Gastrocnemius medialis (tissue), 4 donors: Measurements from ENCODE around the gene FAM210A. TPM values are rescaled to one million over a fixed set of nuclear protein-coding genes. Genes with fewer than 3 reads are reported as not detected.

Source experiments
- ATAC-seq, 2 donors: fragments of 150-250 bp; one replicate each; pipeline ENCODE4 v1.9.1; 2016
- DNase-seq, 2 donors: peaks; one replicate each; pipeline ENCODE4 v3.0.0-alpha.2; 2019
- H3K27ac ChIP-seq, 4 donors: fragments of 200-600 bp; sonication (generic); 1 replicate in 1 of 4; 2 replicates in 3 of 4; pipeline ENCODE4 v1.5.1; 2016 to 2018; ENCODE audit warnings: mild to moderate bottlenecking in 2 of 4, moderate library complexity in 1 of 4
- H3K27me3 ChIP-seq, 3 donors: fragments of 200-600 bp; sonication (generic) in 2 of 3; 1 replicate in 1 of 3; 2 replicates in 2 of 3; pipeline versions ENCODE4 v1.5.1 to v1.6.0; 2016 to 2019; ENCODE audit warnings: mild to moderate bottlenecking in 1 of 3, moderate library complexity in 1 of 3
- H3K36me3 ChIP-seq, 2 donors: fragments of 200-600 bp; sonication (generic) in 1 of 2; one replicate each; pipeline ENCODE4 v1.5.1; 2017 to 2018
- H3K4me1 ChIP-seq, 2 donors: fragments of 200-600 bp; sonication (generic) in 1 of 2; one replicate each; pipeline ENCODE4 v1.5.1; 2016 to 2017; ENCODE audit warnings: mild to moderate bottlenecking in 2 of 2
- H3K4me3 ChIP-seq, 4 donors: fragments of 200-600 bp; sonication (generic) in 3 of 4; 1 replicate in 1 of 4; 2 replicates in 3 of 4; pipeline ENCODE4 v1.5.1; 2016 to 2019; ENCODE audit warnings: mild to moderate bottlenecking in 2 of 4
- H3K9me3 ChIP-seq, 3 donors: fragments of 200-600 bp; sonication (generic) in 2 of 3; 1 replicate in 1 of 3; 2 replicates in 2 of 3; pipeline ENCODE4 v1.5.1; 2016 to 2019
- POLR2A ChIP-seq, 2 donors: fragments of 450-650 bp; IDR thresholded peaks; one replicate each; pipeline ENCODE4 v1.6.1; 2017; ENCODE audit warnings: antibody characterized with exemption in 2 of 2, mild to moderate bottlenecking in 2 of 2, moderate library complexity in 2 of 2
- in situ Hi-C, 4 donors: fragments of 200-750 bp; cut with MboI; loops; one replicate each; pipeline versions ENCODE4 v1.15.0 to v1.8.0; 2017; ENCODE audit warnings: low sequenced_read_pairs in 4 of 4
- intact Hi-C: fragments of 100-400 bp; cut with DNase I; formaldehyde crosslinking; loops from one replicate; pipeline ENCODE4 v1.15.1; 2023; ENCODE audit warnings: low total_unique reads
- total RNA-seq, 4 donors: library from RNA; depleted of rRNA; stranded (reverse); fragments of >200 nt; gene quantifications; one replicate each; pipeline versions ENCODE4 v1.1.0 to v1.2.3, GENCODE V29; 2016
- TF ChIP-seq, protein P1 (sequence below), 5 experiments: fragments of 450-650 bp in 3 of 5; fragments of 200-600 bp in 2 of 5; sonication (generic) in 2 of 5; IDR thresholded peaks in 4 of 5; conservative IDR thresholded peaks in 1 of 5; 1 replicate in 4 of 5; 2 replicates in 1 of 5; pipeline ENCODE4 v1.5.1; 2016 to 2019; ENCODE audit warnings: antibody characterized with exemption in 5 of 5, mild to moderate bottlenecking in 3 of 5, moderate library complexity in 3 of 5

Gene FAM210A
- total RNA-seq, 4 donors from 2014 or later, result 7.8 to 23.1 (median 16.3) TPM

DNA sequence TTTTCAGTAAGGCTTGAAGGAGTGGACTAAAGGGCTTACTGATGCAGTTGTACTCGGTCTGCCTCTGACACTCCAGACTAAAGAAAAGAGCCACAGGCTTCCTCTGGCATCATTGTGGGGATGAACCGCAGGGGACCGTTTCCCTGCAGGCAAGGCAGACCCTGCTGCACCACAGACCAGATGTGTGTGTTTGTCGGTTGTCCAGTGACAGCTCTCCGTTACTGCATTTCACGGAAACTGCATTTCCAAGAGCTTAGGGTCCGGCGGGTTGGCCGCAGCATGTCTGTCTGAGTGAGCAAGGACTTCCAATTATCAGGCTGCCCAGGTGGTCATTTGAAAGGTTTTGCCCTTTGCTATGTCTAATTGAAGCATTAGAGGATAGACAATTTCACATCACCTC is 98.1 kb downstream of the FAM210A start:
- in situ Hi-C loops (loop anchor here in 2 of 4 donors (25.0 kb wide), 2 partner anchors 109 to 416 kb away; partner anchors contain the start of genes FAM210A (in 1 of the 2), LDLRAD4 (in 1 of the 2) and RNMT (in 1 of the 2)), intact Hi-C loops (no loop called here)
- DNase-seq, result no peak

GRCh38 chr18:13627639-13628038 is 98.7 kb downstream of the FAM210A start:
- no peak for ATAC-seq
- DNase-seq, result no peak

More for the DNA sequence above, 98.1 kb downstream of the FAM210A start:
- Histone ChIP-seq H3K4me3 (no peak overlapping the region), H3K36me3 (no peaks in the 10 kb centered on the region), H3K4me1 (peaks cover 4% of the 10 kb centered on the region in 2 donors), H3K27me3 (no peaks in the 10 kb centered on the region), H3K9me3 (no peaks in the 10 kb centered on the region), H3K27ac (no peak overlapping the region)
- no peak for ATAC-seq
- no peak for TF ChIP-seq POLR2A (IDR thresholded peaks at IDR 0.05)
- TF ChIP-seq, protein P1, sequence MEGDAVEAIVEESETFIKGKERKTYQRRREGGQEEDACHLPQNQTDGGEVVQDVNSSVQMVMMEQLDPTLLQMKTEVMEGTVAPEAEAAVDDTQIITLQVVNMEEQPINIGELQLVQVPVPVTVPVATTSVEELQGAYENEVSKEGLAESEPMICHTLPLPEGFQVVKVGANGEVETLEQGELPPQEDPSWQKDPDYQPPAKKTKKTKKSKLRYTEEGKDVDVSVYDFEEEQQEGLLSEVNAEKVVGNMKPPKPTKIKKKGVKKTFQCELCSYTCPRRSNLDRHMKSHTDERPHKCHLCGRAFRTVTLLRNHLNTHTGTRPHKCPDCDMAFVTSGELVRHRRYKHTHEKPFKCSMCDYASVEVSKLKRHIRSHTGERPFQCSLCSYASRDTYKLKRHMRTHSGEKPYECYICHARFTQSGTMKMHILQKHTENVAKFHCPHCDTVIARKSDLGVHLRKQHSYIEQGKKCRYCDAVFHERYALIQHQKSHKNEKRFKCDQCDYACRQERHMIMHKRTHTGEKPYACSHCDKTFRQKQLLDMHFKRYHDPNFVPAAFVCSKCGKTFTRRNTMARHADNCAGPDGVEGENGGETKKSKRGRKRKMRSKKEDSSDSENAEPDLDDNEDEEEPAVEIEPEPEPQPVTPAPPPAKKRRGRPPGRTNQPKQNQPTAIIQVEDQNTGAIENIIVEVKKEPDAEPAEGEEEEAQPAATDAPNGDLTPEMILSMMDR (IDR thresholded peaks at IDR 0.05 in 4 of 5, conservative IDR thresholded peaks at IDR 0.05 in 1 of 5), result no peak

GRCh38 chr18:13626544-13626908 is 99.8 kb downstream of the FAM210A start:
- H3K27me3 ChIP-seq, result no peaks in the 10 kb centered on the region
- H3K4me3 ChIP-seq, result no peak overlapping the region
- DNase-seq (no peak), ATAC-seq (no peak)
- no peaks in the 10 kb centered on the region for H3K36me3 ChIP-seq
- H3K4me1 ChIP-seq, result peaks cover 4% of the 10 kb centered on the region in 2 donors
- no peaks in the 10 kb centered on the region for H3K9me3 ChIP-seq
- TF ChIP-seq POLR2A (IDR thresholded peaks at IDR 0.05), result no peak
- TF ChIP-seq, protein P1 (IDR thresholded peaks at IDR 0.05 in 4 of 5, conservative IDR thresholded peaks at IDR 0.05 in 1 of 5), result no peak
- in situ Hi-C loops (loop anchor here in 2 of 4 donors (25.0 kb wide), 2 partner anchors 111 to 414 kb away; partner anchors contain the start of genes FAM210A (in 1 of the 2), LDLRAD4 (in 1 of the 2) and RNMT (in 1 of the 2)), intact Hi-C loops (no loop called here)
- no peak overlapping the region for H3K27ac ChIP-seq

More at GRCh38 chr18:13627639-13628038, 98.7 kb downstream of the FAM210A start:
- H3K4me1 ChIP-seq, result peaks cover 4% of the 10 kb centered on the region in 2 donors
- no peak overlapping the region for H3K27ac ChIP-seq
- no peak for TF ChIP-seq POLR2A (IDR thresholded peaks at IDR 0.05)
- TF ChIP-seq, protein P1 (IDR thresholded peaks at IDR 0.05 in 4 of 5, conservative IDR thresholded peaks at IDR 0.05 in 1 of 5), result no peak
- no peaks in the 10 kb centered on the region for H3K9me3 ChIP-seq
- H3K36me3 ChIP-seq, result no peaks in the 10 kb centered on the region
- intact Hi-C loops, result no loop called here
- no peaks in the 10 kb centered on the region for H3K27me3 ChIP-seq
- in situ Hi-C loops, result loop anchor here in 2 of 4 donors (25.0 kb wide), 2 partner anchors 110 to 415 kb away; partner anchors contain the start of genes FAM210A (in 1 of the 2), LDLRAD4 (in 1 of the 2) and RNMT (in 1 of the 2)
- no peak overlapping the region for H3K4me3 ChIP-seq

DNA sequence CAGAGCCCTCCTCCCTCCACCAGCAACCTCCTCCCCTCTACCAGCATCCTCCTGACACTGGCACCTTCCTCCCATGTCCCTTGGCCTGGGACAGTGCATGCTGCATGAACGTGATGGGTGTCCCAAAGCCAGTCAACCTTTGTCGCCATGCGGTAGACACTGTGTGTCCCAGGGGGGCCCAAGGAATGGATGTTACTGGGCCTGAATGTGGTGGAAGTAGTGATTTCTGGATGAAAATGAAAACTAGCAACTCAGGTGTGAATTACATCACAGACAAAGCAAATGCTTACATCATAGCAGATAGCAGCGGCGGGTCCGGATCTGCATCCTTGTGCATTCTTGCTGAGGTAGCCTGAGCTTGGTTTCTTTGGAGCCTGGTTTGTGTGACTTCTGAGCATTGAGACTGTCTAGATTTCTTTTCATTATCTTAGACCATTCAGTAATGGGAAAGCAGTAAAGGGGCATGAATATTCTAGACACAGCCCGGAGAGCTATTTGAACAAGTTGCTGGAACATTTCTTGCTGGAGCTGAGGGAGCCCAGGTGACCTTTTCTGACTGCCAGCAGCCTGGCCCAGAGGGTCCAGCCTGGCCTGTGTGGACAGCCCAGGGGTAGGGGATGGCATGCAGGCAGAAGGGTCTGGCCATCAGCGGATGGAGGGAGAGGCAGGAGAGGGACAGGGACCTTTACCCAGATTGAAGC is 100.4 kb downstream of the FAM210A start:
- in situ Hi-C loops, result loop anchor here in 2 of 4 donors (25.0 kb wide), 2 partner anchors 111 to 414 kb away; partner anchors contain the start of genes FAM210A (in 1 of the 2), LDLRAD4 (in 1 of the 2) and RNMT (in 1 of the 2)
- H3K27ac ChIP-seq, result no peak overlapping the region
- H3K4me3 ChIP-seq, result no peak overlapping the region
- no peaks in the 10 kb centered on the region for H3K27me3 ChIP-seq
- ATAC-seq, result no peak
- intact Hi-C loops, result no loop called here
- H3K4me1 ChIP-seq, result peaks cover 4% of the 10 kb centered on the region in 2 donors
- H3K36me3 ChIP-seq, result peaks cover 0 to 4% of the 10 kb centered on the region in 2 donors
- no peak for DNase-seq
- H3K9me3 ChIP-seq, result no peaks in the 10 kb centered on the region
- TF ChIP-seq, protein P1 (IDR thresholded peaks at IDR 0.05 in 4 of 5, conservative IDR thresholded peaks at IDR 0.05 in 1 of 5), result no peak
- no peak for TF ChIP-seq POLR2A (IDR thresholded peaks at IDR 0.05)
